NK-92 (cell line): Measurements from ENCODE around the gene PCGF3.
"Not testable (repeated sequence)": the region's sequence is repeated elsewhere in the genome, so short reads cannot be mapped to it uniquely, and the experiment has no call there.

ENCODE experiments used
- DNase-seq: peaks from one replicate; lab custom pipeline; 2025; ENCODE audit not compliant: unreplicated experiment; lab: John Stamatoyannopoulos, UW

PCGF3 gene

DNA sequence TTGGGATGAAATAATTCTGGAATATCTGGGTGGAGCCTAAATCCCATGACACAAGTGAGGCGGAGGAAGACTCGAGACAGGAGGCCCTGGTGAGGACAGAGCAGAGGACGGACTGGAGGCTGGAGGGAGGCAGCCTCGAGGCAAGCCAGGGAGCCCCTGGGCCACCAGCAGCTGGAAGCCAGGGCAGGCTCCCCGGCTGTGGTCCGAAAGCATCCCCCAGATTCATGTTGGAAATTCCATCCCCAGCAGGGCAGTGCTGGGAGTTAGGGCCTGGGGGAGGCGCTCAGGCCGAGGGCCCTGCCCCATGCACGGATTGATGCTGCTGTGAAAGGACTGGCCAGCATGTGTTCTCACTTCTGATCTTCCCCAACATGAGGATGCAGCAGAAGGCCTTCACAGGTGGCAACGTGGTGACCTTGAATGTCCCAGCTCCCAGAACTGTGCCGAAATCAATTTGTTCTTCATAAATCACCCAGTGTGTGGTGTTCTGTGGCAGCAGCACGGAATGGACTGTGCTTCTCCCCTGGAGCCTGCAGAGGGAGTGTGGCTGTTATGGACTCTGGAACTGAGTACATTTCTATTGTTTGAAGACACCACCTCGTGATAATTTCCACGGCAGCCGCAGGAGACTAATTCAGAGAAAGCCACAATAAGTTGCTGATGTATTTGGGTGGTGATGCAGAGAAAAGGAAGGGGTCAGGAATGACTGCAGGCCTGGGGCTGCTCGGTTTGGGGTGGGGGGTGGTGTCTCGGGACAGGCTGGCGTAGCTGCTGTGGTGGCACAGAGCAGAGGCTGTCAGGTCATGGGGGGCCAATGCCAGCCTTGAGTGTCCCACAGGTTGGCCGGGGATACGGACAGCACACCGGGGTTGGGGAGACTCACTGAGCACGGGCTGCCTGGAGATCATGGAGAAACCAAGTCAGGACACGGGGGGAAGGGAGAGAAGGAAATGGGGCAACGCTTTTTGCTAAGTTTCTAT, 56.9 kb downstream of the PCGF3 start:
- DNase-seq: no peak

DNA sequence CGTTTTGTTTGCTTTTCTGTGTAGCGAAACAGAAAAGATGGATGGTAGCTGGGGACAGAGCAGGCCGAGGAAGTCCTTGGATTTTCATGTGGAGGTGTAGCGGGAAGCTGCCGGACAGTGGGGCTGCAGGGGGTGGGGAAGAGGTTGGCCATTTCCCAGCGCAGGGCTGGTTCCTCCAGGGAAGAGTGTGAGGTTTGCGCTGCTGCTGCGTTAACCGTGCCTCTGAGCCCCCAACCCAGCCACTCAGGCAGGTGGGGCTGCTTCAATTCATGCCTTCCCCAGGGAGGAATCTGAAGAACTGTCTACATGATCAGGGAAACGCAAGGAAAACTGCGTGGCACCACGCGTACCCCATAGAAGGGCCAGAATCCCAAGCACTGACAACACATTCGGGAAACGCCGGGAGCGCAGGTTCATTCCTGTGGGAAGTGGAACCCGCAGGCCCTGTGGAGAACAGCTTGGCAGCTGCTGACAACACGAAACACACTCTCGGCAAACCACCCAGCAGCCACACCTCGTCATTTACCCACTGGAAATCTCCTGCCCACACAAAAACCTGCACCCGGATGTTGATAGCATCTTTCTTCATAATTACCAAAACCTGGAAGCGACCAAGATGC, 57.7 kb downstream of the PCGF3 start:
- DNase-seq: no peak

DNA sequence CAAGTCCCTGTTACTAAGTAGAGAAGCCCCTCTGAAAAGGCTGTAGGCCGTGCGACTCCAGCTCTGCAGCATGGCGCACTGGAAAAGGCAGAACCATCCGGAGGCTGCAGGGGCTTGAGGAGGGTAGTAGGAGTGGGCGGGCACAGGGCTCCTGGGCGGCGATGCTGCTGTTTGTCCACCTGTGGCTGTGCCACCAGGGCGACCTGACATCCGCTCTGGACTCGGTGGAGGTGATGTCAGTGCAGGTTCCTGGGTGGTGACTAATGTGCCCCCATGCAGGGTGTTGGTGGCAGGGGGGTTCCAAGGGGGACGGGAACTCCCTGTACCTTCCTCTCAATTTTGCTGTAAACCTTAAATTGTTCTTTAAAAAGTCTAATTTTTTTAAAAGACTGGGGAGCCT, 58.3 kb downstream of the PCGF3 start:
- DNase-seq: no peak

DNA sequence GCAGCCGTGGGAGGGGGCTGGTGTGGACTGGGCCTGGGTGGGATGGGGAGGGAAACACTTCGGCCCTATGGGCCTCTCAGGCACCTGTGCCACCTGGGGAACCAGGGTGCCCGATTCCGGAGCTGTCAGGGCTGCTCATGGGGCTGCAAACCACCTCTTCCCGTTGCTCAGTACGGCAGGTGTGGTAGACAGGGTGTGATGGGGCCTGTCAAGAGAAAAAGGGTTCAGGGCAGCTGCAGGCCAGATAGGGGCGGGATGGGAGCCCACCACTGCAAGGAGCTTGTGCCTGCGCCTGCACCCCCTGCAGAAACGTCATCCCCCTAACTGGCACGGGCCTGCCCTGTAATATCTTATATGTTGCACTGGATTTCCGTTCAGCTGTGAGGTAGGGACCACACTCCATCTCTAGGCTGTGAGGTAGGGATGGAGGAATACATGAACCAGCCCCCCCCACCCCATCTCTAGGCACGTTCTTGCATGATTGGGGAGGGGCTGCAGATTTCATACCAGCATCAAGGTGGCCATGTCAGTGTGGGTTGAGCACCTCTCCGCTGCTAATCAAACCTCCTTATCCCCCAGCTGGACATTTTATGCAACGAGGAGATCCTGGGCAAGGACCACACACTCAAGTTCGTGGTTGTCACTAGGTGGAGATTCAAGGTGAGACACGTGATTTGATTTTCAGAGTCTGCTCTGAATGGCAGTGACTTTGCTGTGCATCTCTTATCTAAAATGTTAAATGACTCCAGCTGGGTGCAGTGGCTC, 59.0 kb downstream of the PCGF3 start:
- DNase-seq: no peak

DNA sequence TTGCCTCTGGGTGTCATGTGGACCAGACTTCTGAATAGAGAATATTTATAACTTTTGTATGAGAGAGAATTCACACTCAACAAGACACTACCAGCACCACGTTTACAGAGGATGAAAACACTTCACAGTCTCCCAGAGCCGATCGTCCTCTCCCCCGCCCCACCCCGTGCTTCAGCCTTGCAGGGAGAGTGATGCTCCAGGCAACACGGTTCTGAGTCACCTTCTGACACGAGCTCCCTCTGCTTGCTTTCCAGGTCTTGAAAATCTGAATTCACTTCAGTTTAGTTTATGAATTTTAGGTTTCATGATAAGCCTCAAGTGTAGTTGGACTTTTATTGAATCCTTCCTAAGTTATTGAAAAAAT, 60.5 kb downstream of the PCGF3 start:
- DNase-seq: no peak

DNA sequence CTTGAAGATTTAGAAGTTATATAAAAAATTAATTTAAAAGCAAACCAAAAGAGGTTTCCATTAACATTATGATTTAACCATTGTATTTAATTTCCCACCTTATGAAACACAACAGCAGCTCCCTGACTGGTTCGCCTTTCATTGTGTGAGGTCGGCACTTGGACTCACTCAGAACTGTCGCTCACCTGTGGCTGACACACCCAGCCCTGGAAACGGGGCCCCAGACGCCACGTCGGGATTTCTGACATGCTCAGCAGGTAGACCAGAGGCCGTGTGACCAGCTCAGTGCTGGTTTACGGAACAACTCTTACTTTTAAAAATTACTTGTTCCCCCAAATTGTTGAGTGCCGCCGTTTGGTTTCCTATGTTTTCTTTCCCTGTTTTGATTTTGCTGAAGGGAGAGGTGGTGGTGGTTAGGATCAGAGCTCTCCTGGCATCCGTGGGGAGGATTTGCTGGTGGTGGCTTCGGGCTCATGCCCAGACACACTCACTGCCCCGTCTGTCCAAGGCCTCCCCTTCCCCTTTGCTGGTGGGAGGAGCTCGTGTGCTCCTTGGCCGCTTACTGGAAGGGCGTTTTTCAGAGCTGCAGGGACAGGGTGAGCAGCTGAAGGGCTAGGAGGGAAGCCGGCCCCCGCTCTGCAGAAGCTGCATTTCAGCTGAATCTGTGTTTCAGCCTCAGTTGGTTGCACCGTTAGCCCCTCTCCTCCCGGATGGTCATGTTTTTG, 61.1 kb downstream of the PCGF3 start:
- no peak for DNase-seq

DNA sequence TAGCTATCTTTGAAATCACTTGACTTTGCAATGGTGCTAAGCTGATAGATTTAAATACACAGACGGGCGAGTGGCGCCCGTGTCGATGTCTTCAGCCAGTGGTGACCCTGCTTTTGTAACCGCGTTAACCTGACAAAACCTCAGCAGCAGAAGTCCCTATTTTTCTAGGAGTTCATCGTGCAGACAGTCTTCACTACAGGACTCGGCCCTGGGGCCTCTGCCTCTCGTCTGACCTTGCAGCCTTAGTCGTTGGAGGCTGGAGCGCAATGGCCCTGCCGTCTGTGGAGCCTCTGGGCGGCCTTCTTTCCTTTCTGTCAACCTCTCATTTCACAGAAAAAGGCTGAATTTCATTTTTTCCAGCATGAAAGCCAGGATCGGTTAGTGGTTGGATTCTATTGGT, 62.4 kb downstream of the PCGF3 start:
- no peak for DNase-seq

DNA sequence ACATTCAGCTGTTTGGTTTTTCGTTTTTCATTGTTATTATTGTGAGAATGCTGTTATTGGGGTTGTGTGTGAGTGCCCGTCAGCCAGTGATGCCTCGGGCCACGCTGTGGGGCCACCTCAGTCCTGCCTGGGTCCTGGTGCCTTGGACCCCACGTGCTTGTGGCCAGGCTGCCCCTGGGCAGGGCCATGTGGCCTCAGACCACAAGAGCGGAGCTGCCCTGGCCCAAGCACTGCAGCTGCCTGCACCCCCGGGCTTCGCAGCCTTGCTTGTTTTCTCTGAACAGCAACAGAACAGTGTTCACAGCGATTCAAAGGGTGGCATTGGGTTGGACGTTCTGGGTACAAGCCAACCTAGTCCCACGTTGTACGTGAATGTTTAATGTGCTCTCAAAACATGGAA, 63.4 kb downstream of the PCGF3 start:
- no peak for DNase-seq

DNA sequence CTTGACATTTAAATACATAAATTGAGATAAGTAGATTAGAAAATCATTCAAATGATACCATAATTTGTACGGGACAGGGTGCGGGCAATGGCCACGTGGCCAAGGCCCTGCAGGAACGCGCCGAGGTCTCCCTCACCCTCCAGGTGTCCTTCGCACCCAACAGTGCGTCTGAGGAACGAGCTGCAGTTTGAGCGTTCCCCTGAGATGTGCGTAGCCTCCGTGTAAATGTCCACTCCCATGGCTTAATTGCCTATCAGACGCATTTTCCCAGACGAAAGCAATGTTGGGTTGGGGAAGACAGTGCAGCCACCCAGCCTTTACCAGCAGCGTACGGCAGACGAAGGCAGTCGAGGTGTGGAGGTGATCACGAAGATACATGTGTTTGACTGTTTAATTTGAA, 63.9 kb downstream of the PCGF3 start:
- DNase-seq: no peak

DNA sequence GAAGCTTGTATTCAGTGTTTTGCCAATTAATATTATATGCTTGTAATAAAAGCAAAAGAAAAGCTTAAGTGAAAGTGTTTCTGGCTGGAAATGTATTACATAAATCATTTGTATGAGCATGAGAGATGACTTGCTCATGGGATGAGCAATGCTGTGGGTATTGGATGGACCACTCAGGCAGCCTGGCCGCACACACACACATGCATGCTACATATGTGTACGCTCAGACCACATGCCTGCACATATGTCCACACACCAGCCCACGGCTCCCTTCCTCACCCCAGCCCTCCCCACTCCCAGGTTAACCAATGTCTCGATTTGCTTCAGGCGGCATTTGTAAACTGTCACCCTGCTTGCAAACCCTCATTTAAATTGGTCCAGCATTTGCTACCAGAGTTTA, 64.4 kb downstream of the PCGF3 start:
- no peak for DNase-seq

DNA sequence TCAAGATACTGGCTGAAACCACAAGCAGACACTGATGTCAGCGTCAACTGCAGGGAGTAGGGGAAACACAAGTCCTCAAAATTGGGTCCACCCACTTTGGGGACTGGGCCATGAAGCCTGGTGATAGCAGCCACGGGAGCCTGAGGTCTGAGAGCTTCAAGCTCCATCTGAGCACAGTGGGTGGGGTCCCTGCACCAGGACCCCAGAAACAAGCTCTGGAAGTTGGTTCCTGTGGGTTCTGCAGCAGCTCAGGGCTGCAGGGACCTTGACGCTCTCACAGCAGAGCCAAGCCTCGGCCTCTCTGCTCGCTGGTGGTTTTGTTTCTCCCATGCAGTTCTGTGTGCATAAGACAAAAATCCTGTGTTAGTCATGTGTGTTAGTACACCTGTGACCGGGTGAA, 65.8 kb downstream of the PCGF3 start:
- no peak for DNase-seq

DNA sequence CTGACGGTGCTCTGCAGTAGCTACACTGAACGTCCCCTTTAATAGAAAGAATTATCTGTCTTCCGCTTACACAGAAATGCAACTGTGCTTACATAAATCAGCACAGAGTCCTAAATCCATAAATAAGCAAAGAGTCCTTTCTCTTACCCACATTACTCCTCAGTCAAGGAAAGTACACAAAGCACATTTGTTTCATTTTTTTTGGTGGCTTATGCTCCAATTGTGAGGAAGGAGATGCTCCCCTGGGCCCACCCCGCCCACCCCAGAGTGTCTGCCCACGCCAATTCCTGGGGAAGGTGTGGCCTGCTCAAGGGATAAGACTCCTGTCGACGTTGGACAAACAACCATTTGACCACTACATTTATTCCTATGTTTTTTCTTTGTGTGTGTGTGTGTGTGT, 66.5 kb downstream of the PCGF3 start:
- no peak for DNase-seq

DNA sequence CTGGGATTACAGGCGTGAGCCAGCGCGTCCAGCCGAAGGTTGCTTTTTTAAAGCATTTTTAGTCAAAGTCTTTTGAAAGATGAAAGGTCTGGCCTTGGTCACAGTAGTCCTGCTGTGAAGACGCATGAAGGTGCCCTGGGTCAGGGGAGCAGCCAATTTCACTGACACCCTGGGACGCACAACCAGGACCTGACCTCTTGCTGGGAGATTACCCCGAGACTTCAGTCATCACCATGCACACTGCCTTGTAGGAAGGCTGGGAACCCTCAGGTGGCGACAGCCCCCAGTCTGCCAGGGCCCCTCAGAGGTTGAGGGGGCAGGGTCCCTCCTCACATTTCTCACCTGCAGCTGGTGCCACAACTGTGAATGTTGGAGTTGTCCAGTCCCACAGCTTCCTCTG, 67.1 kb downstream of the PCGF3 start:
- no peak for DNase-seq

DNA sequence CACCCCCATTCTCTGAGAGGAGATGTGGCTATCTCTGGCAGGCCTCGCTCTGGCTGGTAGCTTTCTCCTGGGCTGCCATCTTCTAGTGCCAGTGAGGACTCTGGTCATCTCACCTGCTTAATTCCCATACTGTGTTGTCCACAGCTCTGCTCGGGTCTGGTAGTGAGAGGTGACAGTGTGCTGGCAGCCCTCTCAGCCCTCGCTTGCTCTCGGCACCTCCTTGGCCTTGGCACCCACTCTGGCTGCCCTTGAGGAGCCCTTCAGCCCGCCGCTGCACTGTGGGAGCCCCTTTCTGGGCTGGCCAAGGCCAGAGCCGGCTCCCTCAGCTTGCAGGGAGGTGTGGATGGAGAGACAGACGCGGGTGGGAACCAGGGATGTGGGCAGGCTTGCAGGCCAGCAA, 67.6 kb downstream of the PCGF3 start:
- no peak for DNase-seq

DNA sequence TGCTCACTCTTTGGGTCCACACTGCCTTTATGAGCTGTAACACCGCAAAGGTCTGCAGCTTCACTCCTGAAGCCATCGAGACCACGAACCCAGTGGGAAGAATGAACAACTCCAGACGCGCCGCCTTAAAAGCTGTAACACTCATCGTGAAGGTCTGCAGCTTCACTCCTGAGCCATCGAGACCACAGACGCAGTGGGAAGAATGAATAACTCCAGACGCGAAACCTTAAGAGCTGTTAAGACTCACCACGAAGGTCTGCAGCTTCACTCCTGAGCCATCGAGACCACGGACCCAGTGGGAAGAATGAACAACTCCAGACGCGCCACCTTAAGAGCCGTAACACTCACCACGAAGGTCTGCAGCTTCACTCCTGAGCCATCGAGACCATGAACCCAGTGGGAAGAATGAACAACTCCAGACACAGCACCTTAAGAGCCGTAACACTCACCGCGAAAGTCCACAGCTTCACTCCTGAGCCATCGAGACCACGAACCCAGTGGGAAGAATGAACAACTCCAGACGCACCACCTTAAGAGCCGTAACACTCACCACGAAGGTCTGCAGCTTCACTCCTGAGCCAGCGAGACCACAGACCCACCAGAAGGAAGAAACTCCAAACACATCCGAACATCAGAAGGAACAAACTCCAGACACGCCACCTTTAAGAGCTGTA, 68.9 kb downstream of the PCGF3 start:
- DNase-seq: not testable (repeated sequence)

DNA sequence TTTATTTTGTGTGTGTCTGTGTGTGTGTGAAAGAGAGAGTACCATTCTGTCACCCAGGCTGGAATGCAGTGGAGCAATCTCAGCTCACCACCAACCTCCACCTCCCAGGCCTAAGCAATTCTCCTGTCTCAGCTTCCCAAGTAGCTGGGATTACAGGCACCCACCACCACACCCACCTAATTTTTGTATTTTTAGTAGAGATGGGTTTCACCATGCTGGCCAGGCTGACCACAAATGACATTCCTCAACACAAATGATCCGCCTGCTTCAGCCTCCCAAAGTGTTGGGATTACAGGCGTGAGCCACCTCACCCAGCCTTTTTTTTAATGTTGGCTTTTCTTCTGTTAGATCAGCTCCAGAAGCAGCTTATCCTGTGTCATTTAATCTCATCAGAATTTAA, 69.9 kb downstream of the PCGF3 start:
- not testable (repeated sequence) for DNase-seq

DNA sequence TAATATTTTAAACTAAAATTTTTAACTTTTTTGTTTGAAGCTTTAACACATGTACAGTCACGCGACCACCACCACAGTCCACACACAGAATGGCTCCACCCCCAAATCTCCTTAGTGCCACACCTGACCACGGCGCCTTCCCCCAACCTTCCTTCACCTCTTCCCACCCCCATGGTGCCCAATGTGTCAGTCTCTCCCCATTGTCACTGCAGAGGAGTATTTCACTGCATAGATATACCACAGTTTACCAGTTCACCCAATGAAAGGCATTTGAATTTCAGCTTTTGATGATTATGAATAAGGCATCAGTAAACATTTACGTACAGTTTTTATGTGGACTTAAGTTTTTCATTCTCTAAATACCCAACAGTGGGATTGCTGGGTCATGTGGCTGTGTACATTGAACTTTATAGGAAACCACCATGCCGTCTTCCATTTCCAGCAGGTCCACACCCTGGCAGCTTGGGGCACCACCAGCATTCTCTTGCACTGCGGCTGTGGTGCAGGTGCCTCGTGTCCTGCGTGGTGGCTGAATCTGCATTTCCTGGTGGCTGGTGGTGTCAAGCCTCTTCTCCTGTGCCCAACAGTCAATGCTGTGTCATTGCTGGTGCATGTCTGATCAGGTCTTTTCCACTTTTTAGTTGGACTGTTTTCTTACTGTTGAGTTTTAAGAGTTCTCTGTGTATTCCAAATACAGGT, 71.3 kb downstream of the PCGF3 start:
- no peak for DNase-seq

DNA sequence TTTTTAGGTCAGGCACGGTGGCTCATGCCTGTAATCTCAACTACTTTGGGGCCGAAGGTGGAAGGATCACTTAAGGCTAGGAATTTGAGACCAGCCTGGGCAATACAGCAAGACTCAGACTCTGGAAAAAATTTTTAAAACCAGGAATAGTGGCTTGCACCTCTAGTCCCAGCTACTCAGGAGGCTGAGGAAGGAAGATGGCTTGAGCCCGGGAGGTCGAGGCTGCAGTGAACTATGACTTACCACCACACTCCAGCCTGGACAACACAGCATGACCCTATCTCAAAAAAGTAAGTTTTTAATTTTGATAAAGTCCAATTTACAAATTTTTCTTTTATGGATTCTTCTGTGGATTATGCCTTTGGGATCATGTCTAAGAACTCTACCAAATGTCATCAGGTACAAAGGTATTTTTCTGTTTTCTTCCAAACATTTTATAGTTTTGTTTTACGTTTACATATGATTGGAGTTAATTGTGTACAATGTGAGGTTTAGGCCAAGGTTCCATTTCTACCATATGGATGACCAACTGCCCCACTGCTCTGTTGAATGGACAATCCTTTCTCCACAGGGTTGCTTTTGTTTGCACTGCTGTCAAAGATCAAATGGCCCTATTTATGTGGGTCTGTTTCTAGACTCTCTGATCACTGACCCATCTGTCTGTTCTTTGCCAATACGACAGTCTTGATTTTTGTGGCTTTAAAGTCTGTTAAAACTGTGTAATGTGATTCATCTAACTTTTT, 72.1 kb downstream of the PCGF3 start:
- no peak for DNase-seq

DNA sequence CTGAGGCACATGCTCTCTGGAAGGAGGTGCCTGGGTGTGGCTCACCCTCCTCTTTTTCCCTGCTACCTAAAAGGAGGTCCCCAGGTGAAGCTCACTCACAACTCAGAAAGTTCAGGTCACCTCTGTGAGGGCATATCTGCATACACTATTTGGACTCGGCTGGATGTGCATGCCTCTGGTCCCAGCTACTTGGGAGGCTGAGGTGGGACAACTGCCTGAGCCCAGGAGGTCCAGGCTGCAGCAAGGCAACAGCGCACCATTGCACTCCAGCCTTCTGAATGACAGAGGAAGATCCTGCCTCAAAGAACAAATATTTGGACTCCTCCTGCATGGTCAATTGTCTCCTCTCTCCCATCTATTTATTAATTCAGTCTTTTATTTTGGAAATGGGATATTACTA, 73.9 kb downstream of the PCGF3 start:
- no peak for DNase-seq
